HG03139 (cell line): ENCODE measurements around the gene SCO1.
"Not testable (repeated sequence)": the region's sequence is repeated elsewhere in the genome, so short reads cannot be mapped to it uniquely, and the experiment has no call there.

Source experiments
- ATAC-seq: cut with Tn5 transposase; IDR thresholded peaks from one replicate; pipeline ENCODE4 v1.9.1; 2021; ENCODE audit not compliant: unreplicated experiment

Gene SCO1

GRCh38 chr17:10726196-10726595 is 28.9 kb upstream of the SCO1 start:
- no peak for ATAC-seq

- no peak for ATAC-seq
Observed at GRCh38 chr17:10725262-10725661, 27.9 kb upstream of the SCO1 start.

- ATAC-seq = no peak
Observed at GRCh38 chr17:10724546-10725195, 27.3 kb upstream of the SCO1 start.

GRCh38 chr17:10718547-10718946 is 21.2 kb upstream of the SCO1 start:
- ATAC-seq = no peak

GRCh38 chr17:10716218-10716617 is 18.9 kb upstream of the SCO1 start:
- ATAC-seq = no peak

GRCh38 chr17:10713318-10713717 is 16.0 kb upstream of the SCO1 start:
- ATAC-seq = no peak

GRCh38 chr17:10705727-10706126 is 8.4 kb upstream of the SCO1 start:
- ATAC-seq = no peak

- no peak for ATAC-seq
Observed at GRCh38 chr17:10702574-10702973, 5.2 kb upstream of the SCO1 start.

GRCh38 chr17:10699856-10700255 is 2.5 kb upstream of the SCO1 start:
- ATAC-seq = no peak

- ATAC-seq = no peak
Observed at GRCh38 chr17:10698096-10698818, 924 bp upstream of the SCO1 start.

GRCh38 chr17:10695875-10696407 is 1.4 kb downstream of the SCO1 start:
- ATAC-seq = not testable (repeated sequence)

GRCh38 chr17:10687499-10687898 is 9.8 kb downstream of the SCO1 start:
- ATAC-seq = no peak

- ATAC-seq = no peak
Observed at GRCh38 chr17:10683853-10684252, 13.5 kb downstream of the SCO1 start.

- no peak for ATAC-seq
Observed at GRCh38 chr17:10681866-10682446, 15.4 kb downstream of the SCO1 start.

GRCh38 chr17:10674704-10675103 is 22.6 kb downstream of the SCO1 start:
- ATAC-seq = no peak

- ATAC-seq = no peak
Observed at GRCh38 chr17:10673312-10673711, 24.0 kb downstream of the SCO1 start.

GRCh38 chr17:10668775-10669174 is 28.6 kb downstream of the SCO1 start:
- ATAC-seq = no peak

GRCh38 chr17:10666906-10667305 is 30.4 kb downstream of the SCO1 start:
- no peak for ATAC-seq

GRCh38 chr17:10664571-10664970 is 32.8 kb downstream of the SCO1 start:
- ATAC-seq = no peak

GRCh38 chr17:10663231-10663630 is 34.1 kb downstream of the SCO1 start:
- no peak for ATAC-seq

- ATAC-seq = no peak
Observed at GRCh38 chr17:10661437-10661836, 35.9 kb downstream of the SCO1 start.

GRCh38 chr17:10657879-10658278 is 39.5 kb downstream of the SCO1 start:
- ATAC-seq = no peak
